ENCODE results near the gene SORBS2.

DNA sequence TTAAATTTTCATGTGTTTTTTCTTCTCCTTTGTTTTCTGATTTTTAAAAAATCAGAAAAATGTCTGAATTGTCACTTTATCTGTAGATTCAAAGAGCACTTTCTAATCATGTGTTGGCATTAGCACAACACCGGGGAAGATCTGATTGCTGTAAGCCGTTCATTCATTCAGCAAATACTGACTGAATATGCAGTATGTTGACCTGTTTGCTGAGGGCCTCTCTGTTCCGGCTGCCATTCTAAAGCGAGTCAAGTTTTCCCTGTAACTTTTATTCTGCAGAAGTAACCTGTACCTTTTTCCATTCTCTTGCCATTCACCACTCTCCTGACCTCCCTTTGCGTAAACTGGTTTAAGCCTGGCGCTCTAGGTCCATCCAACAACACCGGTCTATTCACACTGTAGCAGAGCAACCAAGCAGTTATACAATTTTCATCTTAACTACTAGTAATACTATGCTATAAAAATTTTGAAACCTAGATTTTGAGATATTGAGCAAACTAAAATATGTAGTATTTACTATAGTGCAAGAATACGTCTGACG lies 6.7 kb downstream of the SORBS2 start:
- TF ChIP-seq, protein P1, sequence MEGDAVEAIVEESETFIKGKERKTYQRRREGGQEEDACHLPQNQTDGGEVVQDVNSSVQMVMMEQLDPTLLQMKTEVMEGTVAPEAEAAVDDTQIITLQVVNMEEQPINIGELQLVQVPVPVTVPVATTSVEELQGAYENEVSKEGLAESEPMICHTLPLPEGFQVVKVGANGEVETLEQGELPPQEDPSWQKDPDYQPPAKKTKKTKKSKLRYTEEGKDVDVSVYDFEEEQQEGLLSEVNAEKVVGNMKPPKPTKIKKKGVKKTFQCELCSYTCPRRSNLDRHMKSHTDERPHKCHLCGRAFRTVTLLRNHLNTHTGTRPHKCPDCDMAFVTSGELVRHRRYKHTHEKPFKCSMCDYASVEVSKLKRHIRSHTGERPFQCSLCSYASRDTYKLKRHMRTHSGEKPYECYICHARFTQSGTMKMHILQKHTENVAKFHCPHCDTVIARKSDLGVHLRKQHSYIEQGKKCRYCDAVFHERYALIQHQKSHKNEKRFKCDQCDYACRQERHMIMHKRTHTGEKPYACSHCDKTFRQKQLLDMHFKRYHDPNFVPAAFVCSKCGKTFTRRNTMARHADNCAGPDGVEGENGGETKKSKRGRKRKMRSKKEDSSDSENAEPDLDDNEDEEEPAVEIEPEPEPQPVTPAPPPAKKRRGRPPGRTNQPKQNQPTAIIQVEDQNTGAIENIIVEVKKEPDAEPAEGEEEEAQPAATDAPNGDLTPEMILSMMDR (IDR thresholded peaks at IDR 0.05), result no peak
- no peak for TF ChIP-seq EZH2 (IDR thresholded peaks at IDR 0.05; ENCODE audit: borderline replicate concordance, insufficient read depth, low read depth, low read length, poor library complexity, severe bottlenecking)
